A673 (cell line): ENCODE data around the gene RFT1. TPM values are rescaled to one million over a fixed set of nuclear protein-coding genes. Genes with fewer than 3 reads are reported as not detected.

Experiments
- BruUV-seq: library from RNA; stranded (reverse); fragments of 400-500 nt; replicated peaks from 2 replicates; lab custom pipeline; 2021; lab: Mats Ljungman, UMichigan
- CTCF ChIA-PET: fragments of 300-600 bp; sonication (Branson Sonifier 250); formaldehyde crosslinking; loops from one replicate; lab custom pipeline; 2022; ENCODE audit warnings: antibody characterized with exemption; lab: Charles Lee
- POLR2A ChIA-PET: fragments of 300-600 bp; sonication (Branson Sonifier 250); formaldehyde crosslinking; loops from one replicate; lab custom pipeline; 2022; ENCODE audit warnings: antibody characterized with exemption; ENCODE audit not compliant: low non-redundant PET; lab: Charles Lee
- DNase-seq: peaks from one replicate; pipeline ENCODE4 v3.0.0-alpha.2; 2015; ENCODE audit warnings: low spot score
- H3K27ac ChIP-seq: fragments of 200-600 bp; sonication (generic); 2 replicates; pipeline ENCODE4 v1.5.1; 2016; ENCODE audit warnings: mixed run types, low read depth, mild to moderate bottlenecking, mixed read lengths, antibody characterized with exemption, low read length; ENCODE audit not compliant: poor library complexity, severe bottlenecking
- H3K27me3 ChIP-seq: fragments of 200-600 bp; sonication (generic); replicated peaks from 2 replicates; pipeline ENCODE4 v1.6.1; 2017; ENCODE audit warnings: mixed run types, low read depth, mild to moderate bottlenecking, mixed read lengths, antibody characterized with exemption, low read length; ENCODE audit not compliant: insufficient read depth, poor library complexity
- H3K36me3 ChIP-seq: fragments of 200-600 bp; sonication (generic); 2 replicates; pipeline ENCODE4 v1.6.1; 2016; ENCODE audit warnings: mixed run types, mild to moderate bottlenecking, mixed read lengths, antibody characterized with exemption, low read length; ENCODE audit not compliant: insufficient read depth, poor library complexity, severe bottlenecking
- H3K4me1 ChIP-seq: fragments of 200-600 bp; sonication (generic); 2 replicates; pipeline ENCODE4 v1.6.1; 2017; ENCODE audit warnings: mixed run types, mild to moderate bottlenecking, mixed read lengths, antibody characterized with exemption, low read length; ENCODE audit not compliant: insufficient read depth, poor library complexity, severe bottlenecking
- H3K4me3 ChIP-seq: fragments of 200-600 bp; sonication (generic); 2 replicates; pipeline ENCODE4 v1.5.1; 2016; ENCODE audit warnings: low read depth, mixed run types, mild to moderate bottlenecking, mixed read lengths, low read length; ENCODE audit not compliant: poor library complexity, severe bottlenecking
- H3K9me3 ChIP-seq: fragments of 200-600 bp; sonication (generic); 2 replicates; pipeline ENCODE4 v1.6.1; 2016; ENCODE audit warnings: mixed run types, low read depth, mild to moderate bottlenecking, mixed read lengths, antibody characterized with exemption, low read length; ENCODE audit not compliant: poor library complexity, severe bottlenecking
- CTCF ChIP-seq: fragments of 300-800, 200-600 bp; sonication (generic); conservative IDR thresholded peaks from 2 replicates; pipeline ENCODE4 v1.5.1; 2017; ENCODE audit warnings: low read depth, mild to moderate bottlenecking, antibody characterized with exemption, low read length, moderate library complexity, mixed read lengths
- EZH2 ChIP-seq: fragments of 200-600 bp; sonication (generic); IDR thresholded peaks from 2 replicates; pipeline ENCODE4 v1.6.1; 2017; ENCODE audit warnings: borderline replicate concordance, low read depth, mild to moderate bottlenecking, mixed read lengths, antibody characterized with exemption, low read length; ENCODE audit not compliant: poor library complexity, severe bottlenecking
- intact Hi-C: fragments of 100-400 bp; cut with micrococcal nuclease; formaldehyde crosslinking; loops from one replicate; pipeline ENCODE4 v1.10.0; 2022; ENCODE audit not compliant: unreplicated experiment
- total RNA-seq: library from RNA; stranded (reverse); gene quantifications from 2 replicates; pipeline ENCODE4 v1.2.3, GENCODE V29; 2021

The RFT1 gene
- total RNA-seq, 1 experiment from 2014 or later: 16.7 TPM

GRCh38 chr3:53089511-53089910 is 40.7 kb downstream of the RFT1 start:
- POLR2A ChIA-PET: no interaction called here
- Histone ChIP-seq H3K27ac (no peak overlapping the region), H3K27me3 (no peaks in the 10 kb centered on the region), H3K4me3 (no peak overlapping the region), H3K4me1 (no peaks in the 10 kb centered on the region), H3K9me3 (no peaks in the 10 kb centered on the region), H3K36me3 (no peaks in the 10 kb centered on the region)
- no peak for DNase-seq
- CTCF ChIA-PET: interaction anchor here (0.5 kb wide), 1 partner anchor 591 kb away, joined by 5 read pairs; no protein-coding TSS in a partner anchor
- intact Hi-C loops: no loop called here
- no TSS peak for BruUV-seq
- TF ChIP-seq CTCF: no peak
- TF ChIP-seq EZH2: no peak

GRCh38 chr3:53085476-53085875 is 44.8 kb downstream of the RFT1 start:
- CTCF ChIA-PET: no interaction called here
- no peak for DNase-seq
- H3K4me3 ChIP-seq: no peak overlapping the region
- no peaks in the 10 kb centered on the region for H3K9me3 ChIP-seq
- TF ChIP-seq EZH2 (no peak), CTCF (no peak)
- no TSS peak for BruUV-seq
- no peak overlapping the region for H3K27ac ChIP-seq
- H3K4me1 ChIP-seq: no peaks in the 10 kb centered on the region
- H3K27me3 ChIP-seq: no peaks in the 10 kb centered on the region
- no peaks in the 10 kb centered on the region for H3K36me3 ChIP-seq
- POLR2A ChIA-PET: no interaction called here
- intact Hi-C loops: no loop called here

GRCh38 chr3:53084310-53085001 is 45.8 kb downstream of the RFT1 start:
- DNase-seq: no peak
- POLR2A ChIA-PET: no interaction called here
- Histone ChIP-seq H3K27me3 (no peaks in the 10 kb centered on the region), H3K9me3 (no peaks in the 10 kb centered on the region), H3K4me1 (no peaks in the 10 kb centered on the region), H3K27ac (no peak overlapping the region), H3K36me3 (no peaks in the 10 kb centered on the region), H3K4me3 (no peak overlapping the region)
- intact Hi-C loops: no loop called here
- CTCF ChIA-PET: no interaction called here
- TF ChIP-seq CTCF: no peak
- BruUV-seq: no TSS peak
